ENCODE data around the gene MANBA. TPM values are rescaled to one million over a fixed set of nuclear protein-coding genes. Genes with fewer than 3 reads are reported as not detected.

The MANBA gene
- total RNA-seq, 1 experiment from 2014 or later, result 13.6 TPM

- no peak for DNase-seq
- Mint-ChIP-seq H3K36me3 (ENCODE audit: insufficient read depth, unreplicated experiment) (no peaks in the 10 kb centered on the region), H3K4me3 (ENCODE audit: low read depth, unreplicated experiment) (no peak overlapping the region), H3K27me3 (ENCODE audit: unreplicated experiment) (no peaks in the 10 kb centered on the region), H3K27ac (ENCODE audit: unreplicated experiment) (no peak overlapping the region), H3K4me1 (ENCODE audit: low read depth, unreplicated experiment) (peaks cover 14% of the 10 kb centered on the region), H3K9me3 (ENCODE audit: low read depth, unreplicated experiment) (peaks cover 3% of the 10 kb centered on the region)
- no peak for TF ChIP-seq CTCF (IDR thresholded peaks at IDR 0.05; ENCODE audit: unreplicated experiment)
- intact Hi-C loops (cut with micrococcal nuclease; ENCODE audit: unreplicated experiment), result no loop called here
- no TSS peak for BruUV-seq (replicated peaks)
- CTCF ChIA-PET, result no interaction called here
Measured at GRCh38 chr4:102642631-102643298, 118.0 kb downstream of the MANBA start.

GRCh38 chr4:102641793-102642192 is 119.0 kb downstream of the MANBA start:
- DNase-seq, result no peak
- TF ChIP-seq CTCF (IDR thresholded peaks at IDR 0.05; ENCODE audit: unreplicated experiment), result no peak

GRCh38 chr4:102640669-102641068 is 120.1 kb downstream of the MANBA start:
- Mint-ChIP-seq H3K4me3 (ENCODE audit: low read depth, unreplicated experiment) (no peak overlapping the region), H3K4me1 (ENCODE audit: low read depth, unreplicated experiment) (peaks cover 14% of the 10 kb centered on the region), H3K9me3 (ENCODE audit: low read depth, unreplicated experiment) (peaks cover 3% of the 10 kb centered on the region), H3K27me3 (ENCODE audit: unreplicated experiment) (no peaks in the 10 kb centered on the region), H3K36me3 (ENCODE audit: insufficient read depth, unreplicated experiment) (no peaks in the 10 kb centered on the region), H3K27ac (ENCODE audit: unreplicated experiment) (no peak overlapping the region)
- CTCF ChIA-PET, result interaction anchor here (0.7 kb wide), 1 partner anchor 13 kb away, joined by 3 read pairs; no protein-coding TSS in a partner anchor
- TF ChIP-seq CTCF (IDR thresholded peaks at IDR 0.05; ENCODE audit: unreplicated experiment), result no peak
- DNase-seq, result no peak
- no TSS peak for BruUV-seq (replicated peaks)
- intact Hi-C loops (cut with micrococcal nuclease; ENCODE audit: unreplicated experiment), result no loop called here

More at GRCh38 chr4:102641793-102642192, 119.0 kb downstream of the MANBA start:
- no TSS peak for BruUV-seq (replicated peaks)
- no peaks in the 10 kb centered on the region for H3K36me3 Mint-ChIP-seq (ENCODE audit: insufficient read depth, unreplicated experiment)
- H3K27me3 Mint-ChIP-seq (ENCODE audit: unreplicated experiment), result no peaks in the 10 kb centered on the region
- no peak overlapping the region for H3K4me3 Mint-ChIP-seq (ENCODE audit: low read depth, unreplicated experiment)
- CTCF ChIA-PET, result no interaction called here
- peaks cover 14% of the 10 kb centered on the region for H3K4me1 Mint-ChIP-seq (ENCODE audit: low read depth, unreplicated experiment)
- H3K9me3 Mint-ChIP-seq (ENCODE audit: low read depth, unreplicated experiment), result peaks cover 3% of the 10 kb centered on the region
- no peak overlapping the region for H3K27ac Mint-ChIP-seq (ENCODE audit: unreplicated experiment)
- intact Hi-C loops (cut with micrococcal nuclease; ENCODE audit: unreplicated experiment), result no loop called here

GRCh38 chr4:102639598-102639997 is 121.2 kb downstream of the MANBA start:
- TF ChIP-seq CTCF (IDR thresholded peaks at IDR 0.05; ENCODE audit: unreplicated experiment), result no peak
- DNase-seq, result no peak
- H3K4me1 Mint-ChIP-seq (ENCODE audit: low read depth, unreplicated experiment), result peaks cover 14% of the 10 kb centered on the region
- CTCF ChIA-PET, result no interaction called here
- H3K27me3 Mint-ChIP-seq (ENCODE audit: unreplicated experiment), result no peaks in the 10 kb centered on the region
- no peak overlapping the region for H3K4me3 Mint-ChIP-seq (ENCODE audit: low read depth, unreplicated experiment)
- BruUV-seq (replicated peaks), result no TSS peak
- intact Hi-C loops (cut with micrococcal nuclease; ENCODE audit: unreplicated experiment), result no loop called here
- peaks cover 3% of the 10 kb centered on the region for H3K9me3 Mint-ChIP-seq (ENCODE audit: low read depth, unreplicated experiment)
- H3K36me3 Mint-ChIP-seq (ENCODE audit: insufficient read depth, unreplicated experiment), result no peaks in the 10 kb centered on the region
- no peak overlapping the region for H3K27ac Mint-ChIP-seq (ENCODE audit: unreplicated experiment)

All from Calu3 (cell line).